CD14-positive monocyte (primary cell): ENCODE measurements around the gene PDPK1. TPM values are rescaled to one million over a fixed set of nuclear protein-coding genes. Genes with fewer than 3 reads are reported as not detected.
"Not testable (repeated sequence)": the region's sequence is repeated elsewhere in the genome, so short reads cannot be mapped to it uniquely, and the experiment has no call there.

ENCODE experiments used
- DNase-seq, 3 donors: peaks; one replicate each; pipeline ENCODE4 v3.0.0-alpha.2; 2011 to 2022
- H2AFZ ChIP-seq: 2 replicates; pipeline ENCODE4 v1.6.0; 2012; ENCODE audit warnings: mild to moderate bottlenecking, low read depth, low read length, inconsistent platforms; ENCODE audit not compliant: insufficient read depth, poor library complexity, severe bottlenecking
- H3K27ac ChIP-seq, 2 donors: 1 replicate in 1 of 2; 2 replicates in 1 of 2; pipeline ENCODE4 v1.5.1; 2012 to 2013; ENCODE audit warnings: low read length in 2 of 2, control low read depth in 1 of 2, inconsistent platforms in 1 of 2, low read depth in 1 of 2, mild to moderate bottlenecking in 1 of 2
- H3K27me3 ChIP-seq, 2 donors: one replicate each; pipeline versions ENCODE4 v1.6.0 to v1.6.1; 2011 to 2013; ENCODE audit warnings: low read length in 2 of 2; ENCODE audit not compliant: control insufficient read depth in 2 of 2, insufficient read depth in 2 of 2
- H3K36me3 ChIP-seq, 2 donors: replicated peaks in 1 of 2; 1 replicate in 1 of 2; 2 replicates in 1 of 2; pipeline versions ENCODE4 v1.5.1 to v1.6.1; 2012 to 2013; ENCODE audit warnings: low read length in 2 of 2, control low read depth in 1 of 2, inconsistent platforms in 1 of 2, mild to moderate bottlenecking in 1 of 2; ENCODE audit not compliant: insufficient read depth in 2 of 2, control insufficient read depth in 1 of 2
- H3K4me1 ChIP-seq, 2 donors: 1 replicate in 1 of 2; 2 replicates in 1 of 2; pipeline versions ENCODE4 v1.5.1 to v1.6.1; 2012 to 2013; ENCODE audit warnings: low read length in 2 of 2, control low read depth in 1 of 2, inconsistent platforms in 1 of 2, mild to moderate bottlenecking in 1 of 2, moderate library complexity in 1 of 2; ENCODE audit not compliant: insufficient read depth in 2 of 2, control insufficient read depth in 1 of 2
- H3K4me2 ChIP-seq: replicated peaks from 2 replicates; pipeline ENCODE3; 2012; ENCODE audit warnings: low read length, moderate library complexity, mild to moderate bottlenecking; ENCODE audit not compliant: poor library complexity, severe bottlenecking; ENCODE audit errors: extremely low read depth
- H3K4me3 ChIP-seq, 3 experiments: fragments of 200-600 bp in 1 of 3; sonication (generic) in 1 of 3; replicated peaks in 1 of 3; 1 replicate in 2 of 3; 2 replicates in 1 of 3; pipeline ENCODE4 v1.5.1; 2011 to 2013; ENCODE audit warnings: low read length in 3 of 3, mild to moderate bottlenecking in 3 of 3, control low read depth in 2 of 3, low read depth in 2 of 3, inconsistent platforms in 1 of 3, moderate library complexity in 1 of 3
- H3K79me2 ChIP-seq: 2 replicates; pipeline ENCODE4 v1.6.0; 2012; ENCODE audit warnings: mild to moderate bottlenecking, control low read depth, inconsistent platforms, low read length, moderate library complexity; ENCODE audit not compliant: insufficient read depth
- H3K9ac ChIP-seq: 2 replicates; pipeline ENCODE4 v1.6.0; 2017; ENCODE audit warnings: low read length, mild to moderate bottlenecking; ENCODE audit not compliant: insufficient read depth, poor library complexity, severe bottlenecking
- H3K9me3 ChIP-seq, 2 donors: replicated peaks in 1 of 2; 1 replicate in 1 of 2; 2 replicates in 1 of 2; pipeline versions ENCODE4 v1.5.1 to v1.6.1; 2012 to 2013; ENCODE audit warnings: low read length in 2 of 2, control low read depth in 1 of 2; ENCODE audit not compliant: control insufficient read depth in 1 of 2, insufficient read depth in 1 of 2
- H4K20me1 ChIP-seq: 2 replicates; pipeline ENCODE4 v1.6.0; 2012; ENCODE audit warnings: mild to moderate bottlenecking, low read length, control low read depth, moderate library complexity; ENCODE audit not compliant: insufficient read depth
- H3K27ac Mint-ChIP-seq, 7 donors: one replicate each; pipeline ENCODE4 v1.8.0; 2020; ENCODE audit warnings: mild to moderate bottlenecking in 7 of 7, mixed read lengths in 7 of 7, moderate library complexity in 6 of 7, inconsistent platforms in 2 of 7
- H3K27me3 Mint-ChIP-seq, 3 donors: one replicate each; pipeline ENCODE4 v1.8.0; 2021 to 2022; ENCODE audit warnings: low read depth in 3 of 3, mild to moderate bottlenecking in 3 of 3, mixed read lengths in 3 of 3, moderate library complexity in 3 of 3, inconsistent platforms in 1 of 3
- H3K36me3 Mint-ChIP-seq, 2 donors: one replicate each; pipeline ENCODE4 v1.8.0; 2020; ENCODE audit warnings: mixed read lengths in 2 of 2, inconsistent platforms in 1 of 2, mild to moderate bottlenecking in 1 of 2
- H3K4me1 Mint-ChIP-seq: one replicate; pipeline ENCODE4 v1.8.0; 2020; ENCODE audit warnings: mild to moderate bottlenecking, mixed read lengths
- H3K4me3 Mint-ChIP-seq, 2 donors: one replicate each; pipeline ENCODE4 v1.8.0; 2020; ENCODE audit warnings: mild to moderate bottlenecking in 2 of 2, mixed read lengths in 2 of 2, moderate library complexity in 1 of 2
- H3K9me3 Mint-ChIP-seq, 7 donors: one replicate each; pipeline ENCODE4 v1.8.0; 2020 to 2022; ENCODE audit warnings: mixed read lengths in 7 of 7, mild to moderate bottlenecking in 6 of 7, moderate library complexity in 6 of 7, inconsistent platforms in 2 of 7
- WGBS: methylation state at CpG from one replicate; pipeline ENCODE4 v1.1.5; 2013; ENCODE audit warnings: missing lambda C conversion rate; ENCODE audit not compliant: insufficient coverage; 5-methylcytosine and 5-hydroxymethylcytosine counted together
- intact Hi-C, 2 donors: fragments of 100-400 bp; cut with micrococcal nuclease; formaldehyde crosslinking; loops; one replicate each; pipeline versions ENCODE4 v1.15.0 to v1.15.1; 2023
- polyA plus RNA-seq, 3 donors: library from polyadenylated mRNA; depleted of rRNA in 1 of 3; unstranded in 2 of 3; stranded (reverse) in 1 of 3; fragments of 300-500 nt in 2 of 3; fragments of >200 nt in 1 of 3; fragmentation: Illumina TruSeq in 2 of 3; gene quantifications; 1 replicate in 2 of 3; 2 replicates in 1 of 3; pipeline ENCODE4 v1.2.3, GENCODE V29; 2012 to 2021
- TF ChIP-seq, protein P1 (sequence below): fragments of 200-600 bp; IDR thresholded peaks from one replicate; pipeline ENCODE4 v1.8.0; 2022; ENCODE audit warnings: antibody characterized with exemption, mild to moderate bottlenecking

PDPK1 gene
- polyA plus RNA-seq, 3 donors, result 35.6 to 45.9 (median 38.6) TPM

DNA sequence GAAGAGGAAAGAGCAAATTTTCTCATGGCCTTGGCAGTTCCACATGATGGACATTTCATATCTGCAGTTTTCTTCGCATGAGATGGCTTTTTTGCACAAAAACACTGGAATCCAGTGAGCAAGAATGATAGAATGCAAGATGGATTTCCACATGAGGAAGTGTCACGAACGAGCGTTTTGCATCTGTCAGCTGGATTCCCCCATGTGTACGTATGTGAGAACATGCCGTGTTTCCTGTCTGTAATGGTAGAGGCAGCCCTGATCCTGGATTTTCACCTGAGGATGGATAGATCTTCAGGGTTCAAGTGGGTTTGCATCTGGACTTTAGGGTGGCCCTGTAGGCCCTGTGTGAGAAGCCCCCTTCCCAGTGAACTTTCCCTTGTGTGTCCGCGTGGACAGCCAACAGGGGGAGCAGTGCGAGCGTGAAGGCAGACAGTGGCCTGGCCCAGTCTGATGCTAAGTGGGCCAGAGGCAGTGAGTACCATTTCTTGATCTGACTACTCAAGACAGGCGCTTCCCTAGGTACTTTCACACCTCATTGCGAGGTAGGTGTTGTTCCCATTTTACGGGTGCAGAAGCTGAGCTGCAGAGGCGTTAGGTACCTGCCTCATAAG, 2.1 kb downstream of the PDPK1 start:
- 61% methylated on average over 9 of the region's 14 CpGs for WGBS
- peaks cover 56% of the 10 kb centered on the region for H3K79me2 ChIP-seq
- TF ChIP-seq, protein P1, sequence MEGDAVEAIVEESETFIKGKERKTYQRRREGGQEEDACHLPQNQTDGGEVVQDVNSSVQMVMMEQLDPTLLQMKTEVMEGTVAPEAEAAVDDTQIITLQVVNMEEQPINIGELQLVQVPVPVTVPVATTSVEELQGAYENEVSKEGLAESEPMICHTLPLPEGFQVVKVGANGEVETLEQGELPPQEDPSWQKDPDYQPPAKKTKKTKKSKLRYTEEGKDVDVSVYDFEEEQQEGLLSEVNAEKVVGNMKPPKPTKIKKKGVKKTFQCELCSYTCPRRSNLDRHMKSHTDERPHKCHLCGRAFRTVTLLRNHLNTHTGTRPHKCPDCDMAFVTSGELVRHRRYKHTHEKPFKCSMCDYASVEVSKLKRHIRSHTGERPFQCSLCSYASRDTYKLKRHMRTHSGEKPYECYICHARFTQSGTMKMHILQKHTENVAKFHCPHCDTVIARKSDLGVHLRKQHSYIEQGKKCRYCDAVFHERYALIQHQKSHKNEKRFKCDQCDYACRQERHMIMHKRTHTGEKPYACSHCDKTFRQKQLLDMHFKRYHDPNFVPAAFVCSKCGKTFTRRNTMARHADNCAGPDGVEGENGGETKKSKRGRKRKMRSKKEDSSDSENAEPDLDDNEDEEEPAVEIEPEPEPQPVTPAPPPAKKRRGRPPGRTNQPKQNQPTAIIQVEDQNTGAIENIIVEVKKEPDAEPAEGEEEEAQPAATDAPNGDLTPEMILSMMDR, result peak; percentile 42
- intact Hi-C loops, result loop anchor here in 1 of 2 donors (2.0 kb wide), 1 partner anchor 21 kb away; no protein-coding TSS in a partner anchor
- Mint-ChIP-seq H3K4me3 (peak overlapping the region in 1 of 2 donors; percentile 75), H3K27ac (peak overlapping the region; percentile 84 to 95 (median 90)), H3K4me1 (peaks cover 55% of the 10 kb centered on the region), H3K36me3 (peaks cover 18 to 31% of the 10 kb centered on the region in 2 donors)
- H3K4me1 ChIP-seq, result peaks cover 57 to 58% of the 10 kb centered on the region in 2 donors
- peak overlapping the region; percentile 63 for H3K4me2 ChIP-seq
- H3K27me3 ChIP-seq, H3K9me3 Mint-ChIP-seq, H3K27me3 Mint-ChIP-seq, H3K36me3 ChIP-seq, H3K9me3 ChIP-seq, H2AFZ ChIP-seq: not testable (repeated sequence)
- H3K9ac ChIP-seq, result peak overlapping the region; percentile 36
- H3K27ac ChIP-seq, result peak overlapping the region; percentile 75 to 79
- peak in 2 of 3 donors; percentile 33 to 58 for DNase-seq
- peak overlapping the region in 1 of 3 experiments; percentile 72 for H3K4me3 ChIP-seq
- peaks cover 57% of the 10 kb centered on the region for H4K20me1 ChIP-seq

DNA sequence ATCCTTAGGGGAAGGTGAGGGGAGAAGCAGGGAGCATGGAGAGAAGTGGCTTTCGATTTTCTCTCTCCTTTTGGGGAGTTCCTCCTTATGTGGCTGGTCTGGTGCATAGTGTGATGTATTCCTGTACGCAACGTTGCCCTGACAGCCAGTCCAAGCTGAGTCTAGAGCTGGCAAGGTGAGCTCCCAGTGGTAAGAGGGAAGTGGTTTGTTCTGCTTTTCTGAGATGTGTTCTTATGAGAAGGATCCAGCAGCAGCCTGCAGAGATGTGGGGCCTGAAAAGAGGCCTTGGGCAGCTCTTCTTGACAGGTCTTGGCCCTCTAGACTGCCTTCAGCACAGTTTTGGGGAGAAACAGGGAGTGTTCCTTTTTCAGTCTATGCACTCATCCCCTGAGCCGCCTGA, 3.1 kb downstream of the PDPK1 start:
- H3K4me2 ChIP-seq, H3K4me3 ChIP-seq, H3K9me3 ChIP-seq, H3K27me3 Mint-ChIP-seq, H3K36me3 ChIP-seq, H3K27me3 ChIP-seq, H2AFZ ChIP-seq, H3K9me3 Mint-ChIP-seq, H3K9ac ChIP-seq: not testable (repeated sequence)
- Histone ChIP-seq H3K4me1 (peaks cover 47 to 48% of the 10 kb centered on the region in 2 donors), H3K79me2 (peaks cover 66% of the 10 kb centered on the region), H3K27ac (peak overlapping the region; percentile 75 to 79), H4K20me1 (peaks cover 67% of the 10 kb centered on the region)
- Mint-ChIP-seq H3K4me3 (peak overlapping the region; percentile 35 to 76), H3K36me3 (peaks cover 23 to 32% of the 10 kb centered on the region in 2 donors), H3K27ac (peak overlapping the region; percentile 84 to 95 (median 90)), H3K4me1 (peaks cover 45% of the 10 kb centered on the region)
- peak; percentile 61 to 73 (median 69) for DNase-seq
- no CpG with 5 or more reads among the region's 4 CpGs for WGBS
- intact Hi-C loops, result loop anchor here in 1 of 2 donors (2.0 kb wide), 1 partner anchor 22 kb away; no protein-coding TSS in a partner anchor

DNA sequence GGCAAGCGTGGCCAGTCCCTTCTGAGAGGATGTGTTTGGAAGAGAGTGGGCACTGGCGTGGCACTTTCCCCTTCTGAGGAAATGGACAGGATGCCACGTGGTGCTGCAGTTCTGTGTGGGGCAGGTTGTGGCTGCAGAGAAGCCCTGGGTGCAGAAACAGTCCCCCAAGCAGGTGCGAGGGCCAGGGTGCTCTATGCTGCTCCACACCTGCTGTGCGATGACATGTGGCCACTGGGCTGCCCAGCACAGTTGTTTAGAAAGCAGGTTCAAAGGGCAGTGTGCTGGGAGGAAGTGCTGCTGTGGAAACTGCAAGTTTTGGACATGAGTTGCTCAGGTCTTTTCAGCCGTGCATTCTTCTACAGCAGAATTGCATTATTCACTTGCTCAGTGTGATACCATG, 3.6 kb downstream of the PDPK1 start:
- H3K4me1 Mint-ChIP-seq, result peaks cover 40% of the 10 kb centered on the region
- H3K4me2 ChIP-seq, H3K4me3 ChIP-seq: not testable (repeated sequence)

DNA sequence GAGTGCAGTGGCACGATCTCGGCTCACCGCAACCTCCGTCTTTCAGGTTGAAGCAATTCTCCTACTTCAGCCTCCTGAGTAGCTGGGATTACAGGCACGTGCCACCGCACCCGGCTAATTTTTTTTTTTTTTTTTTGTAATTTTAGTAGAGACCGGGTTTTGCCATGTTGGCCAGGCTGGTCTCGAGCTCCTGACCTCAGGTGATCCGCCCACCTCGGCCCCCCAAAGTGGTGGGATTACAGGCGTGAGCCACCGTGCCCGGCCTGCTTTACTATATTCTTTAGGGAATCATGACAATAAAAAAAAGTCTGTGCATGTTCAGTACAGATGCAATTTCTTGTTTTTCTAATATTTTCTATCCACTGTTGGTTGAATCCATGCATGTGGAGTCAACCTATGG, 6.0 kb downstream of the PDPK1 start:
- 100% methylated on average over 4 of the region's 14 CpGs for WGBS
- H3K27ac Mint-ChIP-seq, result peak overlapping the region in 1 of 7 donors; percentile 46

More for the DNA sequence above, 3.6 kb downstream of the PDPK1 start:
- intact Hi-C loops, result loop anchor here in 1 of 2 donors (2.0 kb wide), 1 partner anchor 23 kb away; no protein-coding TSS in a partner anchor
- H4K20me1 ChIP-seq, result peaks cover 72% of the 10 kb centered on the region
- peaks cover 71% of the 10 kb centered on the region for H3K79me2 ChIP-seq
- not testable (repeated sequence) for H3K9me3 ChIP-seq, H3K9me3 Mint-ChIP-seq, H3K9ac ChIP-seq, H2AFZ ChIP-seq, DNase-seq, H3K27me3 ChIP-seq, H3K4me3 Mint-ChIP-seq, H3K27me3 Mint-ChIP-seq, H3K36me3 ChIP-seq
- peaks cover 22 to 37% of the 10 kb centered on the region in 2 donors for H3K36me3 Mint-ChIP-seq
- H3K27ac Mint-ChIP-seq, result peak overlapping the region; percentile 80 to 95 (median 90)
- no CpG with 5 or more reads among the region's 6 CpGs for WGBS
- H3K4me1 ChIP-seq, result peaks cover 42 to 43% of the 10 kb centered on the region in 2 donors
- peak overlapping the region; percentile 32 to 79 for H3K27ac ChIP-seq

More for the DNA sequence above, 6.0 kb downstream of the PDPK1 start:
- intact Hi-C loops, H3K27ac ChIP-seq, DNase-seq, H3K4me2 ChIP-seq, H3K36me3 ChIP-seq, H3K27me3 ChIP-seq, H3K4me3 ChIP-seq, H3K27me3 Mint-ChIP-seq, H3K9ac ChIP-seq, H2AFZ ChIP-seq, H3K9me3 Mint-ChIP-seq, H3K4me3 Mint-ChIP-seq, H3K9me3 ChIP-seq: not testable (repeated sequence)
- Histone ChIP-seq H3K79me2 (peaks cover 71% of the 10 kb centered on the region), H3K4me1 (peaks cover 28% of the 10 kb centered on the region in 2 donors), H4K20me1 (peaks cover 71% of the 10 kb centered on the region)
- H3K36me3 Mint-ChIP-seq, result peaks cover 19 to 39% of the 10 kb centered on the region in 2 donors
- H3K4me1 Mint-ChIP-seq, result peaks cover 28% of the 10 kb centered on the region
